ENCODE measurements around the gene B4GALNT1.

B4GALNT1 gene

GRCh38 chr12:57583008-57583831 lies 49.8 kb downstream of the B4GALNT1 start:
- DNase-seq = peak; percentile 27

GRCh38 chr12:57582440-57582839 lies 50.6 kb downstream of the B4GALNT1 start:
- no peak for DNase-seq

- DNase-seq = no peak
Measured at GRCh38 chr12:57581802-57582201, 51.2 kb downstream of the B4GALNT1 start.

DNA sequence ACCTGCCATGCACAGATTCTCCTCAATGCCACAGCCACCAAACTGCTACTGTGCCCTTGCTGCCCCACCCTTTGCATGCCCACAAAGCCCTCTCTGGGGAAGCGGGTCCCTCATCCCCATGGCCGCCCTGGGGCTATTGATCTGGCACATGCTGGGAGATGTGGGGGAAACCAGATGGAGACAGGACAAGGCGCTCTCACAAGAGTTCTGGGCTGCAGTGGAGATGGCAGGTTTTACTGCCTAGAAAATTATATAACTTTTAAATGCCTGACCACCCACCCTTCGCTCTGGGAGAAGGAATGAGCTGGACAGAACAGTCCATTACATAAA lies 52.6 kb downstream of the B4GALNT1 start:
- no peak for DNase-seq

DNA sequence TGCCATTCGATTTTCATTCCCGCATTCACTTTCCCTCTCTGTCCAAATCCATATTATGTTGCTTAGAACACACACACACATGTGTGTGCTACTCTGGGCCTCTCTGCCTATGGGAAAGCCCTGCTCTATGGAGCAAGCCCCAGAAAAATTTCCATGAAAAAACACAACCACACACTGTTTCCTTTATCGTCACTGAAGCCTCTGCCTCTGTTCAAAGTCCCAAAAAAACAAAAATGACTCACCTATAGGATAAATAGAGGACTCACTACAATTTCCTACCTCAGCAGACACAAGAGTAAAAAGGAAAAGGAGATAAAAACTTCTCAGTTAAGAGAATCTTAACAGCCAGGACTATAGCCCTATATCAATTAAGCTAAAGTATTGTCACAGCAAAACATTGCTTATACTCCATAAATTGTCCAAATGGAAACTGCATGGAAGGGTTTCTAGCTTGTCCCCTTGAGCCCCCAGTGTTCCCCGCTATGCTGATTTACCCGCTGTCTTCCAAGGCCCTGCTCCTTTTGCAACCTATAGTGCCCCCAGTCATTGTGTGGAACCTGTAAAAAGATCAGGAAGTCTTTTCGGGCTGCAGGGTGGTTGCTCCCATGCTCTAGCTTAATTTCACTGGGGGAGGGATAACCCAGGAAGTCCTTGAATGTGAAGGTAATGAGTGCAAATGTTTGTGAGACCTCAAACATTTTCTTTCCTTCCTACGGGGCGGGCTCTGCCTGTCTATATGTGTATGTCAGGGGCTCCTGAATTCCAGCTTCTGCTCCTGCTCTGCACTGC lies 53.1 kb downstream of the B4GALNT1 start:
- no peak for DNase-seq

DNA sequence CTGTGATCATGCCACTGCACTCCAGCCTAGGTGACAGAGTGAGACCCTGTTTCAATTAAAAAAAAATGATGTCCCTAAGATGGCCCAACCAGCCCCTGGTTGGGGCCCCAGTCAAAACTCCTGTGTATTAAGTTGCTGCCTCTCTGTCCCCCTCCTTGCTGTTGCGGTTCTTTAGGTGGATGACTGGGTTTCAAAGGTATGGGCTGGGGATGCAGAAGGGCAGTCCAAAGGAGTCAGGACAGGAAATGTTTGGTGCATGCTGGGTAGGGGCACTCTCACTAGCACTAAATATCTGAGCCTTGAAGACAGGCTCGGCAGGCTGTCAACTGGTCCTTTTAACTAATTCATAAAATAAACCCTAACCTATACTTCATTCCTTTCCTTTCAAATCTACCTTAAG lies 54.0 kb downstream of the B4GALNT1 start:
- DNase-seq = no peak

DNA sequence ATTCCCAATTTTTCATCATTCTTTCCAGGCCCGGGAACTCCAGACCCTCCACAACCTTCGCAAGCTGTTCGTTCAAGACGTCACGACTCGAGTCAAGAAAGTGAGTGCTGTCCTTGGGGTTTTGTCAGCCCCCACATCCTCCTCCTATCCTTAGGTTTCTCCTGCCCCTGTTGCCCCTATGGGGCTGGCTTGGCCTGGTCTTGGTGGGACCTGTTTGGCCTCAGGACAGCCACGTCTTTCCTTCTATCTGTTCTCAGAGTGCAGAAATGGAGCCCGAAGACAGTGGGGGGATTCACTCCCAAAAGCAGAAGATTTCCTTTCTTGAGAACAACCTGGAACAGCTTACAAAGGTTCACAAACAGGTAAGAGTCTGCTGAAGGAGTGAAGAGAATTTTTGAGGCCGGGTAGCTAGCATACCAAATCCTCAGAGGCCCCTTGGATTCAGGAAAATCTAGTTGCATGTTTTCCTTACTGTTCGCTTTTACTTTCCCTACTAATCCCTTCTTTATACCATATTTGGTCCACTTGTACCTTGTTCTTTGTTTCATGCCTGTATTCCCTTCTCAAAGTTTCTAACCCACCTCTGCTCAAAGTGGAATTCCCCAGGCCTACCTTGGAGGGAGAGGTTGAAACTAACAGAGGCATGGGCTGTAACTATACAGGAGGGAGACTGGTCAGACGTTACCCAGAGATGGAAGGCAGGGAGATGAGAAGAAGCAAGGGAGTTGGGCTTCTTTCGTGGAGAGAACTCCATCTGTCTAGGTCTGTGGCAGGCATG lies 54.8 kb downstream of the B4GALNT1 start:
- DNase-seq = no peak

DNA sequence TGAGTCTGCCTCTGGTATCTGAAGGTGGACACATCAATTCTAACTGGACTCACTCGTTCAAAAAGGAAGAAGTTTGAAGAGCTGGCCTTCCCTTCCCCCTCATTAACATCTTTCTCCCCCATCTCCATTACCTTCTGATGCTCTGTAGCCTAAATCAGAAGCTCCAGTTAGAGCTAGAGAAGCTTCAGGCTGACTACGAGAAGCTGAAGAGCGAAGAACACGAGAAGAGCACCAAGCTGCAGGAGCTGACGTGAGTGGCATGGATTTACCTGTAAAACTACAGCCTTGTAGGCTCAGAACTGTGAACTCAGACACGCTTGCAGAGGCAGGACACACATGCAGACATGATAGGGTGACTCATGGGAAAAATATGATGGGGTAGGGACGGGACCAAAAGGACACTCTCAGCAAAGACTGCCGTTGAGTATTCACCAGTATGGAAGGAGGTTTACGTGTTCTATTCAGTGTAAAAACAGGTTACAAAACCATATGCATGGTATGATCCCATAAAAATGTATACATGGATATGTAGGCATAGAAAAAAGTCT lies 56.3 kb downstream of the B4GALNT1 start:
- no peak for DNase-seq
